ENCODE results near the gene RARB.

The RARB gene

GRCh38 chr3:25604107-25604805, 176.2 kb downstream of the RARB start:
- DNase-seq (ENCODE audit: low read depth) = no peak

- DNase-seq (ENCODE audit: low read depth) = no peak
These were observed 182.1 kb downstream of the RARB start for GRCh38 chr3:25610167-25610566.

- no peak for DNase-seq (ENCODE audit: low read depth)
These were observed 182.7 kb downstream of the RARB start for GRCh38 chr3:25610779-25611178.

GRCh38 chr3:25611193-25611592, 183.1 kb downstream of the RARB start:
- DNase-seq (ENCODE audit: low read depth) = no peak

GRCh38 chr3:25618028-25618427, 190.0 kb downstream of the RARB start:
- no peak for DNase-seq (ENCODE audit: low read depth)

- DNase-seq (ENCODE audit: low read depth) = no peak
These were observed 191.3 kb downstream of the RARB start for GRCh38 chr3:25619382-25619781.

GRCh38 chr3:25620493-25620892, 192.4 kb downstream of the RARB start:
- no peak for DNase-seq (ENCODE audit: low read depth)

GRCh38 chr3:25621087-25621486, 193.0 kb downstream of the RARB start:
- DNase-seq (ENCODE audit: low read depth) = no peak

- DNase-seq (ENCODE audit: low read depth) = no peak
These were observed 203.9 kb downstream of the RARB start for GRCh38 chr3:25631989-25632388.

- no peak for DNase-seq (ENCODE audit: low read depth)
These were observed 205.9 kb downstream of the RARB start for GRCh38 chr3:25633919-25634318.

- DNase-seq (ENCODE audit: low read depth) = no peak
These were observed 207.0 kb downstream of the RARB start for GRCh38 chr3:25635038-25635437.

Measured in stimulated activated CD8-positive, alpha-beta memory T cell treated with anti-CD3 and anti-CD28 coated beads, Interleukin-15, amount 100 ng/mL, for 1 hour (primary cell).